Upper lobe of left lung (tissue), 4 donors: ENCODE results near the gene MAD2L1.

Source experiments
- POLR2A ChIP-seq, 4 donors: fragments of 450-650 bp; IDR thresholded peaks; one replicate each; pipeline ENCODE4 v1.5.1; 2016 to 2017; ENCODE audit warnings: antibody characterized with exemption in 4 of 4, mild to moderate bottlenecking in 2 of 4
- TF ChIP-seq, protein P1 (sequence below), 6 experiments: fragments of 450-650 bp in 4 of 6; fragments of 200-600 bp in 2 of 6; sonication (generic) in 2 of 6; IDR thresholded peaks; one replicate each; pipeline ENCODE4 v1.5.1; 2016 to 2019; ENCODE audit warnings: antibody characterized with exemption in 6 of 6

DNA sequence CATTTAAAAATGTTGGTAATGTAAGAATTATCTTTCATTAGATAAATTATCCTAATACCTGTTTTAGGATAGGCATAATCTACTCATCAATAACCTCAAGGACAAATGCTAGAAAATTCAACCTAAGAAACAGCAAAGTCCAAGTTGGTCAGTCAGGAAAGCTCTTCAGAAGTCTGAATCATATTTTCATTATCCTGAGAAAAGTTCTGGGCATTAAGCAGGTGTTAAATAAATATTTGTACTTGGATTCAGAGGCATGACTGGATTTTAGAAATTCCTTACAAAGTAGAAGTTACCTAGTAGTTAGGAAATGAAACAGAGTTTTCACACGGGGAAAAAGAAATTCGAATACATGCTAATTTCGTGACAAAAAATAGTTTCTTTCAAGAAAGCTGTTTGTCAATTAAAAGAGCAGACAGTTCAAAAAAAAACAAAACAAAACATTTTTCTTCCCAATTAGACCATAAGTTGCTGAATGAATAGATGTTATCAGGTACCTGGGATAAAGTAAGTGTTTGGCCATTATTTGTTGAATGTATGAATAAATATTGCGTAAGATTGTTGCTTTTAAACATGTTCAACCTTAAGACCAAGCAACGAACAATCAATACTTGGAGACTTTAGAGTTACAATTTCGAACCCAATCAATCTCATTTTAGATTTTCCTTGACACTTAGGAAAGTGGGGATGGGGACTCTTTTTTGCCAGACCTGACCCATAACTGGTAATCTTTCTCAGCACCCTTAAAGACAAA, 48.5 kb downstream of the MAD2L1 start:
- TF ChIP-seq, protein P1, sequence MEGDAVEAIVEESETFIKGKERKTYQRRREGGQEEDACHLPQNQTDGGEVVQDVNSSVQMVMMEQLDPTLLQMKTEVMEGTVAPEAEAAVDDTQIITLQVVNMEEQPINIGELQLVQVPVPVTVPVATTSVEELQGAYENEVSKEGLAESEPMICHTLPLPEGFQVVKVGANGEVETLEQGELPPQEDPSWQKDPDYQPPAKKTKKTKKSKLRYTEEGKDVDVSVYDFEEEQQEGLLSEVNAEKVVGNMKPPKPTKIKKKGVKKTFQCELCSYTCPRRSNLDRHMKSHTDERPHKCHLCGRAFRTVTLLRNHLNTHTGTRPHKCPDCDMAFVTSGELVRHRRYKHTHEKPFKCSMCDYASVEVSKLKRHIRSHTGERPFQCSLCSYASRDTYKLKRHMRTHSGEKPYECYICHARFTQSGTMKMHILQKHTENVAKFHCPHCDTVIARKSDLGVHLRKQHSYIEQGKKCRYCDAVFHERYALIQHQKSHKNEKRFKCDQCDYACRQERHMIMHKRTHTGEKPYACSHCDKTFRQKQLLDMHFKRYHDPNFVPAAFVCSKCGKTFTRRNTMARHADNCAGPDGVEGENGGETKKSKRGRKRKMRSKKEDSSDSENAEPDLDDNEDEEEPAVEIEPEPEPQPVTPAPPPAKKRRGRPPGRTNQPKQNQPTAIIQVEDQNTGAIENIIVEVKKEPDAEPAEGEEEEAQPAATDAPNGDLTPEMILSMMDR (IDR thresholded peaks at IDR 0.05): no peak
- no peak for TF ChIP-seq POLR2A (IDR thresholded peaks at IDR 0.05)
